Measurements from ENCODE around the gene CLIC4. TPM values are rescaled to one million over a fixed set of nuclear protein-coding genes. Genes with fewer than 3 reads are reported as not detected.

Gene CLIC4
- total and polyA plus RNA-seq, 4 donors, result 15.0 to 40.7 (median 28.4) TPM

- H3K36me3 ChIP-seq (ENCODE audit: control insufficient read depth in 4 of 4, insufficient read depth in 3 of 4, low read depth in 1 of 4, low read length in 3 of 4), result no peaks in the 10 kb centered on the region
Measured at GRCh38 chr1:24764439-24764838, 19.2 kb downstream of the CLIC4 start.

GRCh38 chr1:24764848-24765247 lies 19.6 kb downstream of the CLIC4 start:
- no peak for TF ChIP-seq ZBTB33 (IDR thresholded peaks at IDR 0.05)
- no peak for TF ChIP-seq TAF1 (conservative IDR thresholded peaks at IDR 0.05)
- TF ChIP-seq JUND (IDR thresholded peaks at IDR 0.05), result no peak
- no peak for TF ChIP-seq RXRA (IDR thresholded peaks at IDR 0.05)
- TF ChIP-seq FOXA2 (IDR thresholded peaks at IDR 0.05), result no peak
- no peak for TF ChIP-seq ATF3 (IDR thresholded peaks at IDR 0.05)
- no peak for TF ChIP-seq CTCF (IDR thresholded peaks at IDR 0.05; ENCODE audit: low read depth, low read length, missing input control)
- TF ChIP-seq HNF4G (IDR thresholded peaks at IDR 0.05), result no peak
- no peak for TF ChIP-seq SP1 (IDR thresholded peaks at IDR 0.05)
- Histone ChIP-seq H3K9ac (ENCODE audit: low read depth in 1 of 2, low read length in 2 of 2) (no peak overlapping the region), H3K27ac (ENCODE audit: low read depth in 1 of 2, low read length in 2 of 2) (no peak overlapping the region), H3K36me3 (ENCODE audit: control insufficient read depth in 4 of 4, insufficient read depth in 3 of 4, low read depth in 1 of 4, low read length in 3 of 4) (no peaks in the 10 kb centered on the region), H3K4me1 (ENCODE audit: control insufficient read depth in 4 of 4, insufficient read depth in 4 of 4, low read length in 3 of 4) (peaks cover 9 to 57% (median 30%) of the 10 kb centered on the region in 4 donors), H3K9me3 (ENCODE audit: control insufficient read depth in 4 of 4, low read length in 3 of 4) (no peaks in the 10 kb centered on the region), H3K4me3 (ENCODE audit: low read depth in 1 of 3, low read length in 3 of 3) (no peak overlapping the region), H3K27me3 (ENCODE audit: control insufficient read depth in 4 of 4, insufficient read depth in 4 of 4, low read length in 3 of 4) (no peaks in the 10 kb centered on the region)
- no peak for DNase-seq (ENCODE audit: low spot score)
- WGBS, result 92% methylated on average over 1 of the region's 1 CpG

More at GRCh38 chr1:24764439-24764838, 19.2 kb downstream of the CLIC4 start:
- no peak overlapping the region for H3K9ac ChIP-seq (ENCODE audit: low read depth in 1 of 2, low read length in 2 of 2)
- no peak overlapping the region for H3K4me3 ChIP-seq (ENCODE audit: low read depth in 1 of 3, low read length in 3 of 3)
- DNase-seq (ENCODE audit: low spot score), result no peak
- no peaks in the 10 kb centered on the region for H3K9me3 ChIP-seq (ENCODE audit: control insufficient read depth in 4 of 4, low read length in 3 of 4)
- H3K27ac ChIP-seq (ENCODE audit: low read depth in 1 of 2, low read length in 2 of 2), result no peak overlapping the region
- WGBS, result 77% methylated on average over 3 of the region's 3 CpGs
- peaks cover 9 to 57% (median 27%) of the 10 kb centered on the region in 4 donors for H3K4me1 ChIP-seq (ENCODE audit: control insufficient read depth in 4 of 4, insufficient read depth in 4 of 4, low read length in 3 of 4)
- H3K27me3 ChIP-seq (ENCODE audit: control insufficient read depth in 4 of 4, insufficient read depth in 4 of 4, low read length in 3 of 4), result no peaks in the 10 kb centered on the region
- no peak for TF ChIP-seq HNF4G (IDR thresholded peaks at IDR 0.05)
- TF ChIP-seq ATF3 (IDR thresholded peaks at IDR 0.05), result no peak
- TF ChIP-seq GABPA (IDR thresholded peaks at IDR 0.05 in 1 of 2, conservative IDR thresholded peaks at IDR 0.05 in 1 of 2), result no peak
- no peak for TF ChIP-seq FOXA2 (IDR thresholded peaks at IDR 0.05)
- TF ChIP-seq NR2F2 (IDR thresholded peaks at IDR 0.05), result no peak
- TF ChIP-seq EGR1 (IDR thresholded peaks at IDR 0.05; ENCODE audit: low read depth in 2 of 2), result no peak
- TF ChIP-seq HNF4A (conservative IDR thresholded peaks at IDR 0.05), result no peak
- TF ChIP-seq ZBTB33 (IDR thresholded peaks at IDR 0.05), result no peak
